Activated CD8-positive, alpha-beta T cell treated with anti-CD3 and anti-CD28 coated beads, Interleukin-2, amount 10 ng/mL, durations not matched to agents 7 days and 5 days (primary cell): ENCODE data around the gene PI4KB. TPM values are rescaled to one million over a fixed set of nuclear protein-coding genes. Genes with fewer than 3 reads are reported as not detected.

Experiments
- ATAC-seq: fragments of 150-1000 bp; cut with Tn5 transposase; one replicate; pipeline ENCODE4 v1.10.0; 2021; ENCODE audit warnings: moderate library complexity
- CTCF ChIA-PET: fragments of 350-600 bp; sonication (Branson Sonifier 250); formaldehyde crosslinking; loops from one replicate; lab custom pipeline; 2021; ENCODE audit warnings: antibody characterized with exemption; lab: Charles Lee
- POLR2A ChIA-PET: fragments of 350-600 bp; sonication (Branson Sonifier 250); formaldehyde crosslinking; loops from one replicate; lab custom pipeline; 2021; ENCODE audit warnings: antibody characterized with exemption; lab: Charles Lee
- DNase-seq: peaks from one replicate; pipeline ENCODE4 v3.0.0-alpha.2; 2020
- H3K27ac Mint-ChIP-seq: one replicate; pipeline ENCODE4 v1.8.0; 2021; ENCODE audit warnings: mild to moderate bottlenecking, mixed read lengths
- H3K27me3 Mint-ChIP-seq: one replicate; pipeline ENCODE4 v1.8.0; 2021; ENCODE audit warnings: low read depth, mixed read lengths
- H3K36me3 Mint-ChIP-seq: one replicate; pipeline ENCODE4 v1.8.0; 2021; ENCODE audit warnings: low read depth, mixed read lengths
- H3K4me1 Mint-ChIP-seq: one replicate; pipeline ENCODE4 v1.8.0; 2021; ENCODE audit warnings: low read depth, mixed read lengths
- H3K4me3 Mint-ChIP-seq: one replicate; pipeline ENCODE4 v1.8.0; 2021; ENCODE audit warnings: mild to moderate bottlenecking, mixed read lengths
- H3K9me3 Mint-ChIP-seq: one replicate; pipeline ENCODE4 v1.8.0; 2022; ENCODE audit warnings: mixed read lengths; ENCODE audit not compliant: insufficient read depth
- total RNA-seq, 2 experiments: library from RNA; stranded (reverse); gene quantifications; one replicate each; pipeline ENCODE4 v1.2.3, GENCODE V29; 2021

The PI4KB gene
- total RNA-seq, 2 experiments from 2014 or later, result 56.0 to 70.2 TPM

- no peak overlapping the region for H3K27ac Mint-ChIP-seq
- no peaks in the 10 kb centered on the region for H3K9me3 Mint-ChIP-seq
- peaks cover 51% of the 10 kb centered on the region for H3K36me3 Mint-ChIP-seq
- no peak overlapping the region for H3K4me3 Mint-ChIP-seq
- CTCF ChIA-PET, result interaction anchor here (0.9 to 6.5 kb wide), 9 partner anchors 10 to 211 kb away, joined by 3 to 56 read pairs (median 4); partner anchors contain the start of genes PI4KB, RFX5 and TNFAIP8L2
- DNase-seq (no peak), ATAC-seq (no peak)
- peaks cover 14% of the 10 kb centered on the region for H3K4me1 Mint-ChIP-seq
- H3K27me3 Mint-ChIP-seq, result no peaks in the 10 kb centered on the region
- POLR2A ChIA-PET, result interaction anchor here (0.6 to 2.4 kb wide), 5 partner anchors 16 to 160 kb away, joined by 3 to 17 read pairs (median 4); partner anchors contain the start of gene PI4KB
These were observed 16.2 kb downstream of the PI4KB start for GRCh38 chr1:151311011-151311410.

DNA sequence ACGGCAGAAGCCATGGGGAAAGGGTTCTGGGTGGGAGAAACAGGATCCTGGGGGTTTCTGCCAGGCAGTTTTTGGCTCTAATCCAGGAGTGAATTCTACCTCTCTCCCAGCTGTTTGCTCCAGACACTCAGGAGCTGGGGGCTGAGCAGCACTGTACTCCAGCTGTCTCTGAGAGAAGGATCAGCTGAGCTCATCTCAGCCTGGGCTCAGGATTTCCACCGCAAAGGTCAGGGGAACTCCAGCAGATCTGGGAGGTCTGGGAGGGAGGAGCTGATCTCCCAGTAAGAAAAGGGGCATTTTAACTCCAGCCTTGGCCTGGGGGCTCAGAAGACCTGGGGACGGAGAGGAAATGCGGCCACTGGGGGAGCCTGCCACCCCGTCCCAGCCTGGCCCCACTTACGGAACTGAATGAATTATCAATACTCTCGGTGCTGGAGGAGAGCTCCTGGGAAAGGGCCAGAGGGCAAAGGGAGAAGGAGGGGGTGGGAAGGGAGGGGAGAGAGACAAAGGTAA is 17.3 kb downstream of the PI4KB start:
- CTCF ChIA-PET, result interaction anchor here (0.9 to 6.5 kb wide), 6 partner anchors 9 to 425 kb away, joined by 3 to 56 read pairs (median 10); partner anchors contain the start of genes PI4KB, RFX5 and TNFAIP8L2
- DNase-seq (no peak), ATAC-seq (no peak)
- no peak overlapping the region for H3K4me3 Mint-ChIP-seq
- no peaks in the 10 kb centered on the region for H3K9me3 Mint-ChIP-seq
- peaks cover 14% of the 10 kb centered on the region for H3K4me1 Mint-ChIP-seq
- peaks cover 52% of the 10 kb centered on the region for H3K36me3 Mint-ChIP-seq
- POLR2A ChIA-PET, result interaction anchor here (0.6 to 1.2 kb wide), 3 partner anchors 20 to 27 kb away, joined by 3 read pairs; no protein-coding TSS in a partner anchor
- H3K27ac Mint-ChIP-seq, result no peak overlapping the region
- no peaks in the 10 kb centered on the region for H3K27me3 Mint-ChIP-seq

DNA sequence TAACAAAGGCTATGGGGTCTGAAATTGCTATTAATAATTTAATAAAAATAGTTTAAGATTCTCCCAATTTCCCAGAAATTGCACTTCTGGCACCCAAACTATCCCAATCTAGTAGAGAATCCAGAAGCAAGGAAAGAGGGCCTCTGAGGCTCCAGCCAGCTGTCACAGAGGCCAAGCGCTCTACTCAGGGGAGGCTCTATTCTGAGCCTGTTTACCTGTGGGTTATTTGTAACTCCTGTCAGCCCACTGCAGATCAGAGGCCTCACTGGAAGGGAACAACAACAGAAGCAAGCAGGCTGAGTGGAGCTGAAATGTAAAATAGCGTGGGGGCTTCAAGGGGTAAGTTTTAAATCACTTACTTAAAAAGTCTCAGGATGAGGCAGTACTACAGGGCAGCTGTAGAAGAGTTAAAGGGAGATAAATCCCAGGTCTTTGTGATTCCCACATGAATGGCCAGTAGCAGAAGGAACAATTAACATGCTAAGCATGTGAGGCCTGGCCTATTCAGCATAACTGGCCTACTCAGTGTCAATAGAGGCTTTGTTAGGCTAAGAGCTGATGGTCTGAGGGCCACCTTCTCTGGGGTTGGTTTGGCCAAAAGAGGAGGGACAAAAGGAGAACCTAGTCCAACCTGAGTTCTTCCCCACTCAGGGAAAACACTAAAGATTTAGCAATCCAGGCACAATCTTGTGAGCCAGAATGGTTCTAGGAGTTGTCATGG is 32.3 kb downstream of the PI4KB start:
- CTCF ChIA-PET, result interaction anchor here (1.0 to 8.0 kb wide), 5 partner anchors 11 to 68 kb away, joined by 3 to 99 read pairs (median 4); no protein-coding TSS in a partner anchor
- POLR2A ChIA-PET, result interaction anchor here (0.9 to 1.3 kb wide), 3 partner anchors 9 to 13 kb away, joined by 3 to 8 read pairs (median 3); partner anchors contain the start of gene ZNF687
- Mint-ChIP-seq H3K27me3 (no peaks in the 10 kb centered on the region), H3K4me1 (peaks cover 1% of the 10 kb centered on the region), H3K36me3 (peaks cover 63% of the 10 kb centered on the region), H3K27ac (no peak overlapping the region), H3K4me3 (no peak overlapping the region), H3K9me3 (no peaks in the 10 kb centered on the region)
- no peak for DNase-seq
- ATAC-seq, result no peak

DNA sequence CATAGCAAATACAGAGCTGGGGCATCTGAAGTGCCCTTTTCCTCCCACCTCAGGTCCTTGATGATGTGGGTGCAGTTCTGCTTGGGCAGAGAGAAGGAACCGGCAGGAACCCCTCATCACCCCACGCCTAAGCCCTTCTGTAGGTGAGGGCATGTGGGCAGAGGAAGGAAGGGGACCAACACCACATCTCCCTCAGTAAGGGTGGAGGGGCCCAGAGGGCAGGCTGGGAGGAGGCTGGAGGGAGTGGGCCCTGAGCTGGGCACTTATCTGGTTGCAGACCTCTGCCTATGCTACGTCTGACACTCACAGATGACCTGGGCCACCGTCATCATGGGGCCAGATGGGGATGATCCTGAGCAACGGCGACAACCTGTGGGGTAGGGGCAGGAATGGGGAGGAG is 34.1 kb downstream of the PI4KB start:
- peak; percentile 8 for ATAC-seq
- Mint-ChIP-seq H3K4me1 (peaks cover 5% of the 10 kb centered on the region), H3K27me3 (no peaks in the 10 kb centered on the region), H3K9me3 (no peaks in the 10 kb centered on the region), H3K36me3 (peaks cover 57% of the 10 kb centered on the region), H3K4me3 (no peak overlapping the region), H3K27ac (peak overlapping the region; percentile 49)
- ChIA-PET CTCF (interaction anchor here (0.9 to 1.4 kb wide), 2 partner anchors 8 to 47 kb away, joined by 4 read pairs; no protein-coding TSS in a partner anchor), POLR2A (interaction anchor here (1.3 to 2.6 kb wide), 3 partner anchors 10 to 12 kb away, joined by 8 to 10 read pairs (median 9); partner anchors contain the start of gene ZNF687)
- no peak for DNase-seq

DNA sequence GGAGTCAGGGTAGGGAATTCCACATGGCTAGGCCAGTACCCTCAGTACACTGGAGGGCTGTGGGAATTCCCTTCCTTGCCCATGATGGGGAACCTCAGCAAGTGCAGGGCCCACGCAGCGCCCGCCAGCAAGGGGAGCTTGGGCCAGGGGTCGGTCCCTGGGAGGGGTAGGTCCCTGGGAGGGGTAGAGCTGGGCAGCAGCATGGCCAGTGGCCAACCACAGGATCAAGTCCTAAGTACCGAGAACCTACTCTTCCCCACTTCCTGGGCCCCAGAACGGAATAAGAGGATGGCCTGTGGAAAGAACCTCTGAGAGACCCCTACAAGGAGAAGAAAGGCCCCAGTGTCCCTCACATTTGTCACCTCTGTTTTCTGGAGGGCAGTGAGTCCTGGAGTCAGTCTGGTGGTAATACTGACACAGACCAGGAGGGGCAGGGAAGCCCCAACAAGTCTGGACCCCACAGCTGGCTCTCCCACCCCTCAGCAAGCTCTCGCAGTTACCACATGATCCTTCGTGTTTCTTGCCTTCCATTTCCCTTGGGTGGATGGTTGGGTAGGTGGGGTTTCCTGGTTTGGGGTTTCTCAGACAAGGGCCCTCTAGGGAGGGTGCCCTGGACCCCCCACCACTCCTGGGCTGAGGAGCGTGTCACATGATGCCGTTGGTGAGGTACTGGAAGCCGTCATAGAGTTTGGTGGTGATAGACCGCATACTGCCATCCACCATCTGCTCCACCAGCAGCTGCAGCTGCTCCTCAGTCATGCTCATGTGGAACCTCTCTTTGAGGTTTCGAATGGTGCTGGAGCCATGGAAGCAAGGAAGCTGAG is 34.8 kb downstream of the PI4KB start:
- H3K9me3 Mint-ChIP-seq, result no peaks in the 10 kb centered on the region
- no peak for DNase-seq
- H3K36me3 Mint-ChIP-seq, result peaks cover 54% of the 10 kb centered on the region
- ChIA-PET POLR2A (interaction anchor here (1.5 to 2.6 kb wide), 2 partner anchors 9 to 11 kb away, joined by 9 to 10 read pairs; partner anchors contain the start of gene ZNF687), CTCF (interaction anchor here (0.9 to 1.3 kb wide), 2 partner anchors 8 to 10 kb away, joined by 3 to 4 read pairs; no protein-coding TSS in a partner anchor)
- no peak for ATAC-seq
- H3K4me1 Mint-ChIP-seq, result peaks cover 5% of the 10 kb centered on the region
- H3K27me3 Mint-ChIP-seq, result no peaks in the 10 kb centered on the region
- peak overlapping the region; percentile 43 for H3K27ac Mint-ChIP-seq
- no peak overlapping the region for H3K4me3 Mint-ChIP-seq

DNA sequence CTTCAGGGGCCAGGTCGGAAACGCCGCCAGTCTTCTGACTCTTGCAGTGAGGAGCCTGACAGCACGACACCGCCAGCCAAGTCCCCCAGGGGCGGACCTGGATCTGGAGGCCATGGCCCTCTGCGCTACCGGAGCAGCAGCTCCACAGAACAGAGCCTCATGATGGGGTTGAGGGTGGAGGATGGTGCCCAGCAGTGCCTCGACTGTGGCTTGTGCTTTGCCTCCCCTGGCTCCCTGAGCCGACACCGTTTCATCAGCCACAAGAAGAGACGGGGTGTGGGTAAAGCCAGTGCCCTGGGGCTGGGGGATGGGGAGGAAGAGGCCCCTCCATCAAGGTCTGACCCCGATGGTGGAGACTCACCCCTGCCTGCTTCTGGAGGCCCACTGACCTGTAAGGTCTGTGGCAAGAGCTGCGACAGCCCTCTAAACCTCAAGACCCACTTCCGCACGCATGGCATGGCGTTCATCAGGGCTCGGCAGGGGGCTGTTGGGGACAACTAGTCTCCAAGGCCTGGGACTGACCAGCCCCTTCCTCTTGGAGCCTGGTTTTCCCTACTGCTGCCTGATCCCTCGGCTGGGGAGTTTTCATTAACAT is 36.4 kb downstream of the PI4KB start:
- Mint-ChIP-seq H3K27me3 (no peaks in the 10 kb centered on the region), H3K27ac (no peak overlapping the region), H3K4me3 (no peak overlapping the region), H3K9me3 (no peaks in the 10 kb centered on the region), H3K36me3 (peaks cover 54% of the 10 kb centered on the region), H3K4me1 (peaks cover 5% of the 10 kb centered on the region)
- CTCF ChIA-PET, result no interaction called here
- POLR2A ChIA-PET, result no interaction called here
- no peak for ATAC-seq
- DNase-seq, result no peak

DNA sequence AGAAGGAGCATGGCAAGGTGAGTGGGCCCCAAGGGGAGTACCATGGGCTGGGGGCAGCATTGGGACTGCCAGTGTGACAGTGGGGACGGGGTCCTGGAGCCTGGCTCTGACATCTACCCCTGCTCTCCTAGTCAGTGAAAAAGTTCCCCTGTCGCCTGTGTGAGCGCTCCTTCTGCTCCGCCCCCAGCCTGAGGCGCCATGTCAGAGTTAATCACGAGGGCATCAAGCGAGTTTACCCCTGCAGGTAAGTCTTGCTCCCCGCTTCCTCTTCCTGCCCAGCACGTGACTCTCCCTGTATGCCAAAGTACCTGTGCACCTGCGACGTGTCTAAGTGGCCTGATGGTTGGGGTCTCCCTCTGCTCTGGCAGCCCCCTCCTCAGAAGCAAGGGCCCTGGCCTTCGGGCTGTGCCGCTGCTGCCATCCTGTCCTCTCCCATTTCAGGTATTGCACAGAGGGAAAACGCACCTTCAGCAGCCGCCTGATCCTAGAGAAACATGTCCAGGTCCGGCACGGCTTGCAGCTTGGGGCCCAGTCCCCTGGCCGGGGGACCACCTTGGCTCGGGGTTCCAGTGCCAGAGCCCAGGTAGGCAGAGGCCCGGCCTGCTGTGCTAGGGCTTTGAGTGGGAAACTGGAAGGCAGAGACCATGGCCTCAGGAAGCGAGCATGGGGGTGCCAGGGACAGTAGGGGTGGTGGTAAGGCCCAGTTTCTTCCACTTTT is 37.1 kb downstream of the PI4KB start:
- Mint-ChIP-seq H3K4me1 (peaks cover 5% of the 10 kb centered on the region), H3K27ac (no peak overlapping the region), H3K27me3 (no peaks in the 10 kb centered on the region), H3K36me3 (peaks cover 50% of the 10 kb centered on the region), H3K9me3 (no peaks in the 10 kb centered on the region), H3K4me3 (no peak overlapping the region)
- POLR2A ChIA-PET, result no interaction called here
- CTCF ChIA-PET, result interaction anchor here (1.5 kb wide), 1 partner anchor 51 kb away, joined by 3 read pairs; no protein-coding TSS in a partner anchor
- DNase-seq (no peak), ATAC-seq (no peak)

- DNase-seq, result no peak
- ATAC-seq, result no peak
- peaks cover 45% of the 10 kb centered on the region for H3K36me3 Mint-ChIP-seq
- peaks cover 7% of the 10 kb centered on the region for H3K4me1 Mint-ChIP-seq
- no peak overlapping the region for H3K4me3 Mint-ChIP-seq
- ChIA-PET POLR2A (no interaction called here), CTCF (interaction anchor here (1.5 kb wide), 1 partner anchor 52 kb away, joined by 3 read pairs; no protein-coding TSS in a partner anchor)
- no peaks in the 10 kb centered on the region for H3K9me3 Mint-ChIP-seq
- no peak overlapping the region for H3K27ac Mint-ChIP-seq
- no peaks in the 10 kb centered on the region for H3K27me3 Mint-ChIP-seq
These were observed 37.9 kb downstream of the PI4KB start for GRCh38 chr1:151289080-151289935.

DNA sequence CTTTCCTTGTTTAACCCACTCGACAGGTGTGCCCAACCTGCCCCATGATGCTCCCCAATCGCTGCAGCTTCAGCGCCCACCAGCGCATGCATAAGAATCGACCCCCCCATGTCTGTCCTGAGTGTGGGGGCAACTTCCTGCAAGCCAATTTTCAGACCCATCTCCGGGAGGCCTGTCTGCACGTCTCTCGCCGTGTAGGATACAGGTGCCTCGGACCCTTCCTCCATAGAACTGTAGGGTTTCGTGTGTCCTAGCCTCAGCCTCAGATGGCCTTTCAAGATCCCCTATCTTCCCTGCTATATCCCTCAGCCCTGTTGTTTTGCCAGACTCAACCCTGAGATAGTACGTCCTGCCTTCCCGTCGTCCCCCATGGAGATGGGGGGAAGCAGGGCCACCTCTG is 38.7 kb downstream of the PI4KB start:
- ATAC-seq (no peak), DNase-seq (no peak)
- peaks cover 41% of the 10 kb centered on the region for H3K36me3 Mint-ChIP-seq
- no peaks in the 10 kb centered on the region for H3K27me3 Mint-ChIP-seq
- peaks cover 15% of the 10 kb centered on the region for H3K4me1 Mint-ChIP-seq
- no peak overlapping the region for H3K4me3 Mint-ChIP-seq
- ChIA-PET CTCF (interaction anchor here (0.8 to 1.5 kb wide), 2 partner anchors 12 to 53 kb away, joined by 3 to 4 read pairs; no protein-coding TSS in a partner anchor), POLR2A (no interaction called here)
- H3K9me3 Mint-ChIP-seq, result no peaks in the 10 kb centered on the region
- H3K27ac Mint-ChIP-seq, result no peak overlapping the region
